ENCODE data around the gene MAD1L1.
"Not testable (repeated sequence)": the region's sequence is repeated elsewhere in the genome, so short reads cannot be mapped to it uniquely, and the experiment has no call there.

MAD1L1 gene

DNA sequence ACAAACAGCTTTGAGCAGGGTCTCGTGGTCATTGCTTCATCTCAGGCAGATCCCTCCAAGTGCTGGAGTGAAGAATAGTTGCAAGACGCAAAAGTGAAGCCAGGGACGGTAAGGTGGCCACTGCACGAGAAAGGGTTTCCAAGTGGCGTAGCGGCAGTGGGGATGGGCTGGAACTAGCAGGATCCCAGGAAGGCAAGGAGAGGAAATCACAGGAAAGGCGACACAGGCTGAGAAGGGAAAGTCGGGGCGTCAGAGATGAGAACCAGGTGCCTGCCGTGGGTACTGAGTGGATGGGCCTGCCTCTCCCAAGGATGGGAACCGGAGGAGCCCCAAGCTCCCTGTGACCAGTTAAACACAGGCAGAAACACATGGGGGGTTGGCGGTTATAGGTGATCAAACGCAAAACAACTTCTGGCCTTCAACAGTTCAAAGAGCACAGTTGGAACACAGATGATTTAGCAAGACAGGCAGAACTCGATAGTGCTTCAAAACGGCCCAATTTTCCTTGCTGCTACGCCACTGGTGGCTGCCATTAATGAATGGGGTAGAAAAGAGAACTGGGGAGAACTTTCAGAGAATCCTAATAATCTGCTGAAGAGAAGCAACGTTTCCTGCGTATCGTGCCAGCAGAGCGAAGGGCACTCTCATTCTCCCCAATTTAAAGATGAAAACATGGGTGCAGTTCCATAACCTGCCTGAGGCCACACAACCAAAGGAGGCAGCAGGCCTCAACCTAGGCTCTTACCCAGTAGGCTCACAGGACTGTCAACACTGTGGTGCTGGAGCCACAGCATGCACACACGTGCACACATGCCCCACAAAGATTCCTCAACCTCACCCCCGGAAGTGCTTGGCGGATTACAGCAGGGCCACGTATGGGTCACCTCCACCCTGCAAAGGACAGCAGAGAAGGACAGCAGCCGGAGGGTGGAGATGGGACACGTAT is 61.9 kb downstream of the MAD1L1 start:
- no peak for DNase-seq

DNA sequence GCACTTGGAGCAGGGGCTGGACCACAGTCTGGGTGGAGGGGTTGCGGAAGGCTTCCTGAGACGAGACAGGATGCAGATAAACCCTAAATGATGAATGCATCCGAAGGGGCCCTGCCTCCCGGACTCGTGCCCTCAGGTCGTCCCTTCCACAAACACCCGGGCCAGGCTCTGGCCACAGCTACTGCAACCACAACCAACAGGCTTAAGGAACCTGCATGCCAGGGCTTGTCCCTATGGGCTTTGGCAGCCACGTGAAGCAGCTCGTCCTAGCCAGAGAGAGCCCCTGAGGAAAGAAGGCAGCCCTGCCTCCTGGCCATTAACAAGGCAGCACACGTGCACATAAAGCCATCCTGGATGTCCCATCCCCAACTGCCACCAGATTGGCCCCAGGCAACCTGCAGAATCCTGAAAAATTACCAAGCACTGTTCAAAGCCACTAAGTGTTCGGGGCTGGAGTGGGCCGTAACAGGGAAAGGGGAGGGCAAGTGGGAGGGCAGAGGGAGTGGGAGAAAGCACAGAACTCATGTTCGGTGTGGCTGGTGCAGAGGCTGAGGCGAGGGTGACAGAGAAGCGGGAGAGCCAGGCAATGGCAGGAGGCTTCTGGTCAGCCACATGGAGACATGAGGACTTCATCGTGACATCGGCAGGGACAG is 62.7 kb downstream of the MAD1L1 start:
- DNase-seq: no peak

DNA sequence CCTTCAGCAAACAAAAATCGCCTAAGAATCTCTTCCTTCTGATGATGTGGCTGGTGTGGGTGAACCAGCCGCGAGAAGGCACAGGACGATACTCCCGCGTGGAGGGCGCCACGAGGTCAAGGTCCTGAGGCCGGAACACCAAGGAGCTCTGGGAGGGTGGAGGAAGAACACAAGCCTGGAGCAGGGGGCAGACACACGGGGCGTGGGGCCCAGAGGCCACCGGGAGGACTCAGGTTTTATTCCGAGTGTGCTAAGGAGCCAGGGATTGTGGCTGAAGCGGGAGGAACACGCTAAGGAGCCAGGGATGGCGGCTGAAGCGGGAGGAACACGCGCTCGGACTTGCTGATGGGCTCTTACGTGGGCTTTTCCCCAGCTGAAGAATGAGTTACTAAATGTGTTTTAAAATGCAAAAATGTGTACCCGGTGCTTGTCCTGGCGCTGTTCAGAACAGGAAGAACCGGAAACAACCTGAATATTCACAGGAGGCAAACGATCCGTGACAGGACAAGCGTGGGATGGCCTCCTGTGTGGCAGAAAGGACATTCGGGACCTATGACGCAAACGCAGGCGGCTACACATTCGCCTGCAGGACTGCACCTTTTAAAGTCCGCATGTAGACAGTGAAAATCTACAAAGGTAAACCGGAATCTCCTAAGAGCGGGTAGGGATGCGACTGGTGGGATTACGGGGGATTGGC is 64.0 kb downstream of the MAD1L1 start:
- no peak for DNase-seq

DNA sequence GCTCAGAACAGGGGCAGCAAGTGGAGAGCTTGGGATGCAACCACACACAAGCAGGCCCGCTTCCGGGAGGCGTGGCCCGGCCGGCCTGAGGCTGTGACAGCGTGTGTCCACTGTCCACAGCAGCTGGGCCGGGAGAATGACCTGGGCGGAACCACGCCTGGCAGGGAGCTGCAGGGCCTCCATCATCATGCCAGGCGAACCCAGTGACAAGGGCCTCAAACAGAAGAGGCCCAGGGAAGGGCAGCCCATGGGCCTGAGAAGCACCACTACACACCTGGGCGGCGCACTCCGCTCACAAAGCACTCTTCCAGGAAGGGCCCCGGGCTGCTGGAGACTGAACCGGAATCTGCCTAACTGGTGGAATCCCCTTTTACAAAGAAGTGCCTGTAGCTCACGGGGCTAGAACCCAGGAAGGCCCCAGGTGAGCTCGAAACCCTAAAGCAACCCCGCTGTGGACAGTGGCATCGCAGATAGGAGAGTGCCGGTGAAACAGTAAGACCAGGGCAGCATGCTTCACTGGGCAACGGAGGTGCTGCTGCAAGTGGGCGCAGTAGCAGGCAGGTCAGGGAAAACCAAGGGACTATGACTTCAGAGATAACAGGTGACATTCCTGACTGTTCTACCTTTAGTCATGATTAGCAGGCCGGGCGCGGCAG is 66.0 kb downstream of the MAD1L1 start:
- no peak for DNase-seq

DNA sequence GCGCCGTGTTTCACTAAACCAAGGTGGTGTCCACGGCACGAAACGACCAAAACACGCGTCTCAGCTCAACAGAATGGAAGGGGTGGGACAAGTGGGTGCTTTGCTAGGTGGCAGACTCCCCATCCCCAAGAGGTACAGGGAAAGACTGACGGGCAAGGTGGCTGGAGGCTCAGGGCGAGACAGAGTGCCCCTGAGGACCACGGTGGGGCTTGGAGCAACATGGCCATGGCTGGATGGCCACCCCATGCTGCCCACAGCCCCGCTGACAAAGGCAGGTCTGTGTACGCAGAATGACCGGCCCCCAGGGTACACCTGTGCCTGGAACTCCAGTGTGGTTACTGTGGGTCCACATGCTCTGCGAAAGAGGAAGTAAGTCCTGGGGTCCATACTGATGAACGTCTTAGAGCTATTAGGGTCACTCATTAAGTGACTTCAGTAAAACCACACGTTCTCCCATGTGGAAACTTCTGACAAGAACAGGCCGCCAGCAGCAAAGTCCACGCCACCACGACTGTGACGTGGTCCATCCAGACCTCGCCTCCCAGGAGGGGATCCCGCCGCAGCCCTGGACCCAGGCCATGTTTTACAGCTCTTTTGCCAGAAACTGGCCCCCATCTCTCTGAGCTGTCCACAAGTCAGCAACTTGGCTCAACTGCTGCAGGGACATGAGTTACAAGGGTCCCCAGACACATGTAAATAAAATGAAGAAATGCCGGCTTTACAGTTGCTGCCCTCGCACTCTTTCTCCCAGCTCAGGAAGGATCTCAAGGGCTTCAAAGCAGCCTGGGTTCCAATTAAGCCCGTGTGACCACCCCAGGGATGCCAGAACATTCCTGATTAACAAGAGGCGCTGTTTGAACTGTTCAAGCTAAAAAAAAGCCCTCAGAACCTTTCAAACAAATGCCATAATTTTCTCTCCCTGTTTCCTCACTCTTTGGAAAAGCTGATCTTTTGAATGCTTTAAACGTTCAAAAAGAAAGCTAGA is 66.8 kb downstream of the MAD1L1 start:
- DNase-seq: no peak

DNA sequence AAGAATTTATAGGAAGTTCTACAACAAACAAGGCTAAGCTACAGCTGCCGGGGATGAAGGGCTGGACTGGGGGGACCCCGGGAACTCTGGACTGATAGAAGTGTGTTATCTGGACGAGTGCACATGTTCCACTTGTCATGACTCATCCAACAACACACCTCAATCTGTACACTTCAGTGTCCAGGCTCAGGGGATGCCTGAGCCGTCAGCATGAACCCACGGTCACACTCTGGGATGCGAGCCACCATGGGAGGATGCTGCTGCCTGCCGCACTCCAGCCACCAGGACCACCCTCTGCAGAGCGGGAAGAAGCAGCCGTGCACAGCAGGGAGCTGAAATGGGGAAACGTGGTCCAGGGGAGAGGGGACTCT is 67.5 kb downstream of the MAD1L1 start:
- no peak for DNase-seq

DNA sequence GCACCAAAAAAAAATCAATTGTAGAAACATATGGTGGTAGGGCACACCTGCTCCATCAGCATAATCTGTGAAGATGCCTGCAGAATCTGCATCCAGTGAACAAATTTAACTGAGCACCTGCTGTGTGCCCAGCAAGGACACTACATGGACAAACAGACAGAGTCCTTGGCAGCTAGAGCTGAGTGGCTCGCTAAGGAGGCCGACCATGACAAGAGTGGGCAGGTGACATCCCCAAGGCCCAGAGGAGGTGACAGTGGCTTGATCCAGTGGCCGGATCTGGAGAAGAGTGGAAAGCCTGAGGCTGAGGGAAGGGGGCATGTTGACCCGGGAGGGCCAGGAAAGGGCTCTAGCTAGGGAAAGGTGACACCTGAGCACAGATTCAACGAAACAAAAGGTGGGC is 68.1 kb downstream of the MAD1L1 start:
- no peak for DNase-seq

DNA sequence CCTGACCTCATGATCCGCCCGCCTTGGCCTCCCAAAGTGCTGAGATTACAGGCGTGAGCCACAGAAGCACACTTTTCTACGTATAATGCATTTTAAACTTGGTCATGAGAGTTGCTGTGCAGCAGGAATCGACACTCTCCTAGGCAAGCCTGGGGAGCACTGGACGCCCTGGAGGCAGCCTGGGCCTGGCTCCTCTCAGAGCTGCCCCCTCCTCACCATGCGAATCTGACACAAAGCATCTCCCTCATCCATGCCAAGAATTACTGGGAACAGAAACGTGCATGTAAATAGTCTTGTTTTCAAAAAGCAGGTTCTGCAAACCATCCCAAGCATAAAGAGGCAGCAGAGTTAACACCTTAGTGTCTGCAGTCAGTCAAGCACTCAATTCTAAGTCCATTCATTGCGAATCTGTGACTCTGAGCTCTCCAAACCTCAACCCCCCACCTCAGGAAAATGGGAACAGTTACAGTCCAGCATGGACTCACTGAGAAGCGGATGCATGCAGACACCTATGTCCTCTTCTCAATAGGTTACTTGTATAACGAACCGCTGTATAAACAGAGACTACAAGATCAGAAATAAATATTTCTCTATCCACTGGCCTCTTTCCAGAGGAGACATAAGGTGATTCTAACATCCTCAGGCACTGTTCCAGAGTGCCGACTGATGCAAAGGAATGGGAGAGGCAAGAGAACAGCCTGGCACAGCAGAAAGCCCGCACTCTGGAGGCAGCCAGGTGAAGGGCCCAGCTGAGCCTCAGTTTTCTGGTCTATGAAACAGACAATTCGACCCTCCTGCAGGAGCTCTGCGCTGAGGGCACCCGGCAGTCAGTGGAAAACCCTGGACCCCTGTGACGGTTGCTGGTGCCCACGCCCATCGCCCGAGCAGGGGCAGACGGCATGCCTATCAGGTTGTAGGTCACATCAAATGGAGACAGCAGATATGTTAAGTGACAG is 68.9 kb downstream of the MAD1L1 start:
- no peak for DNase-seq

DNA sequence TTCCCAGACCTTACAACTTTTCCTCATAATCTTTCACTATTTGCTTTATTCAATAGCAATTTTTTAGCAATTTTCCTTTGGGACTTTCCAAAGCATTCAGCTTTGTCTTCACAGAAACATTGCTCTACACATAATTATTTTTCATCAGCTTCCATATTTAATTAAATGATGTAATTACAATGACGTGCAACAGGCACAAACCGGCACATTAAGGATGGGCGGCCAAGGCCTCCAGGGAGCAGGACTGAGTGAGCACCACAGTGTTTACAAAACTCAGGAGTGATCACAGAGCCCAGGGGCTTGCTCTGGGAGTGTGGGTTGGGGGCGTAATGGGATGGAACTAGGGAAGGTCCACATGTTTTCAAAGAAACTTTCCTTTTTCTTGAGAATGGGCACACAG is 69.8 kb downstream of the MAD1L1 start:
- DNase-seq: no peak

DNA sequence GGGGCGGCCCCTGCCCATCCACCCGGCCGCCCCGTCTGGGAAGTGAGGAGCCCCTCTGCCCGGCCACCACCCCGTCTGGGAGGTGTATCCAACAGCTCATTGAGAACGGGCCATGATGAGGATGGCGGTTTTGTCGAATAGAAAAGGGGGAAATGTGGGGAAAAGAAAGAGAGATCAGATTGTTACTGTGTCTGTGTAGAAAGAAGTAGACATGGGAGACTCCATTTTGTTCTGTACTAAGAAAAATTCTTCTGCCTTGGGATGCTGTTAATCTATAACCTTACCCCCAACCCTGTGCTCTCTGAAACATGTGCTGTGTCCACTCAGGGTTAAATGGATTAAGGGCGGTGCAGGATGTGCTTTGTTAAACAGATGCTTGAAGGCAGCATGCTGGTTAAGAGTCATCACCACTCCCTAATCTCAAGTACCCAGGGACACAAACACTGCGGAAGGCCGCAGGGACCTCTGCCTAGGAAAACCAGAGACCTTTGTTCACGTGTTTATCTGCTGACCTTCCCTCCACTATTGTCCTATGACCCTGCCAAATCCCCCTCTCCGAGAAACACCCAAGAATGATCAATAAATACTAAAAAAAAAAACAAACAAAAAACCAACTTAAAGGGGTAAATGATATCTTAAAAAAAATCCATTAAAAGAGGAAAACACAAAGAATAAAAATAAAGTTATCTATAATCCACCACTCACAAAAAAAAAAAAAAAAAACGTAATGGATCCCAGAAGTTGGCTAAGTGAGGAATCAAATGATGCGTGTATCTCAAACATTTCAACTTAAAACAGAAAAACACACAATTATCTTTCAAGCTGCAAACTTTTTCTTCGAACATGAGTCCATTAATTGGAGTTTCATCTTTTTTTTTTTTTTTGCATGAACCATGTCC is 70.5 kb downstream of the MAD1L1 start:
- not testable (repeated sequence) for DNase-seq

DNA sequence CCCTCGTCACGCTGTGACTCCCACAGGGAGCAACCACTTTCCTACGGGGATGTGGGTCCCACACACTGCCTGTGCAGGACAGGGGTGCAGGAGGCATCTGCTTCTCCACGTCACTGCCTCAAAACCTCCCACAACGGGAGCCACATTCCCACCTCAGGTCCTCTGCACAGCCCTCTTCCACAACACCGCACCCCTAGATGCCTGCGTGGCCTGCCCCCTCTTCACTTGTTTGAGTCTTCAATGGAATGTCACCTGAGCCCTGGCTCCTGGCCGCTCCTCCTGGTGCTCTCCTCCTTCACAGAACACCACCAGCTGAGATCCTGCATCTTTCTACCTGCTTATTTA is 73.6 kb downstream of the MAD1L1 start:
- DNase-seq: no peak

DNA sequence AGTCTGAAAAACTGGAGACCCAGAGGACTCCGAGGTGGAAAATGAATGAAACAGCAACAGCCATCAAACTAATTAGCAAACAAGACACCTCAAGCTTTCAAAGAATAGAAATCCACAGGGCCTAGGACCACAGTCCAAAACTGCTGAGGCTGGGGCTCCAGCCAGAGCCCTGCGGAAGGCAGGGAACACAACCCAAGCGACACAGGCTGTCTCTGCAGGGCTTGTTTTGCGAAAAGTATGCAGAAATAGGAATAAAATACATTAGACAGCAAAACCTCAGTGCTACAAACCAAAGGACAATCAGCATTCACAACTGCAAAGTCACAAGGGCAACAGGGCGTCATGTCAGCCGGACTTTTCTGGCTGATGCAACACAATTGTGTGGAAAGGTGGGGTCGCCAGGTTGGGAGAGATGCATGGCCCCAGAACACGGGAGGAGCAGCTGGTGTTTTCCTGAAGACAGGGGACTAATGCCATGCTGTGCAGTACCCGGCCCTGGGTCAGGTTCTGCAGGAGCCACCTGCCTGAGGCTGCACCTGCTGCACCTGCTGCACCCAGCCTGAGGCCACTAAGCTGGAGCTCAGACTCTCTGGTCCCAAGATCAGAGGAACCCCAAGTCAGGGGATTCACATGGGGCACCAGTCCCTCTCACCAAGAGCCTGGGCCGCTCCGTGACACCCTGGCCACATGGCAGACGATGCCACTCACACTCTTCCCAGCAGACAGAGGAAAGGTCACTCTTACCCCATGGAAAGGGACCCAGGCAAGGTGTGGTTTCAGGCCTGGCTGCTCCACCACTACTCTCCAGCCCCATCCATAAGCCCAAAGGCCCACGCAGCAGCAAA is 74.2 kb downstream of the MAD1L1 start:
- no peak for DNase-seq

DNA sequence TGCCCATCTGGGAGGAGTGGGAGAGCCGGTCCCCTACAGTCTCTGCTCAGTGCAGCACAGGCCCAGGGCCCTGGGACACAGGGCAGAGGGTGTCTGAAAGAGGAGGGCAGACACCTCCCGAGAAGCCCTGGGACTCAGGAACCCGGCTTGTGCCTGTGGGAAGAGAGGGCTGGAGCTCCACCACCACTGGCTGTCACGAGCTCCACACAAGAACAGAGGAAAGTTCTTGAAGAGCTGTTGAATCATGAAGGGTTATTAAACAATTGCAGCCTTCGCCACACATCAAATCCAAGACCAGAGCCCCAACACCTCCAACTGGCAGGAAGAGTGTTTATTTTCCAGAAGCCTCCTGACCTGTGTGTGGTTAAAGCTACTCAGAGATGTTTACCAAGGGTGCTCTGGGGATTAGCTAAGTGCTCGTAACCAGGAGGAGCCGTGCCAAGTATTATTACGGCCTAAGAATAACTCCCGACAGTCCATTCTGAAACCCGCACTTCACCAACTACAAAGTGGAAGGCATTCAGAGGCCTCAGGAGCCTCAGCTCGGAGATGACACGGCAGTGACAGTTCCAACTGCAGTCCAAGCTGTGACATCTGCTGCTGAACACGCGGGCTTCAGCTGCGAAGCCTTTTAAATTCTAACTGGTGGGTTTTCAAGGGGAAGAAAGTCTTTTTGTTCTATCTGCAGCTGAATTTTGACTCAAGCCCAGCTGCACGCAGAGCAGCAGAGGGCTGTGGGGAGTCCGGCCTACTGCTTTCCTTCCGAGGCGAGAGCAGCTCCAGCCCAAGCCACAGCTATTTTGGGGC is 75.1 kb downstream of the MAD1L1 start:
- no peak for DNase-seq

DNA sequence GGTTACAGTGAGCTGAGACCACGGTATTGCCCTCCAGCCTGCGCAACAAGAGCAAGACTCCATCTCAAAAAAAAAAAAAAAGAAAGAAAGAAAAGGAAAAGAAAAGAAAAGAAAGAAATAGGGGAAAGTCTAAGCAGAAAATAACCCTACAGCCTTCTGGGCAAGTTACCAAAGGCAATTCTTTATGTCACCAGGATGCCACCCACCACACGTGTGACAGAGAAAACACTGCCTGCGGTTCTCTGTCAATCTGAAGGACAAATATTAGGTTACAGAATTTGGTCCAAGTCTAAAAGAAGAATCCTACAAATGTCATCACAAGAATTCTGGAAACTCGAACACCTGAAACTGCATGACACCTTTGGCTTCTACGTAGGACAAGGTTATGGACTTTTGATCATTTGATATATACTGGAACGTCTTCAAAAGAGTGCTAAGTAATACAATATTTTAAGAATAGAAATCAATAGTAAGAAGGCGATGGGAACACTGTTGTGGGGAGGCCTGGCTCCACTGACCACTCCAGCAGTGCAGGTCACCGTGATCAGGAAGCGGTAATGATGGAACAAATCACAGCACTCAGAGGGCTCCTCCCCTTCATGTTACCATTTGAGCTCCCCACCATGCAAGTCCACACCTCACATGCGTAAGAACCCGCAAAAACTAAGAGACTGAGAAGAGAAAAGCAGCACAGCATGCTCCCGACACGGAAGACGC is 75.8 kb downstream of the MAD1L1 start:
- no peak for DNase-seq

DNA sequence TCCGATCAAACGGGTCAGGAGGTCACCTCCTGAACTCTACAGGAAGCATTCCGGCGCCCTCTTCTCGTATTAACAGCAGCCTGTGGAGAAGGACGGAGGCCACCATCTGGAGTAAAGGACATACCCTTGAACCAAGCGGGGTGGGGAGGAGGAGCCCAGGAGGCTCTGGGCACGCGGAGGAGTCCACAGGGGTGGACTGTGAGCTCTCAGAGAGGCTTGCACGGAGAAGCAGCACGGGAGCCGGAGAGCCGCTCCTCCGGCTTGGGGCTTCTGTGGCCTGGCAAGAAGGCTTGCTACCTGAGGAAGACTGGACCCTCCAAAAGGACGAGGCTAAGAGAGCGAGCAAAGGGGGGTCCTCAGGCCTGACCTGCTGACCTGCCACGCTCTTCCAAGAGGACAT is 77.9 kb downstream of the MAD1L1 start:
- no peak for DNase-seq

DNA sequence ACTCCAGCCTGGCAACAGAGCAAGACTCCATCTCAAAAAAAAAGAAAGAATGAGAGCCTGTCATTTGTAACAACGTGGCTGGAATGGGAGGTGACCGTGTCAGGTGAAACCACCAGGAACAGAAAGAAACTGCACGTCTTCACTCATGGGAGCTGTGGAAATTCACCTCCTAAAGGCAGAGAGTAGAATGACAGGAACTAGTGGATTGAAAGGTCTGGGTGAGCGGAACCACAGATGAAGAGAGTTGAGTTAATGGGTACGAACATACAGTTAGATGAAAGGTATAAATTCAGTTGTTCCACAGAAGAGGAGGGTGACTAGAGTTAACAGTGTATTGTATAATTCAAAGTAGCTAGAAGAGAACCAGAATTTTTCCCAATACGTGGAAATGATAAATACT is 78.6 kb downstream of the MAD1L1 start:
- no peak for DNase-seq

DNA sequence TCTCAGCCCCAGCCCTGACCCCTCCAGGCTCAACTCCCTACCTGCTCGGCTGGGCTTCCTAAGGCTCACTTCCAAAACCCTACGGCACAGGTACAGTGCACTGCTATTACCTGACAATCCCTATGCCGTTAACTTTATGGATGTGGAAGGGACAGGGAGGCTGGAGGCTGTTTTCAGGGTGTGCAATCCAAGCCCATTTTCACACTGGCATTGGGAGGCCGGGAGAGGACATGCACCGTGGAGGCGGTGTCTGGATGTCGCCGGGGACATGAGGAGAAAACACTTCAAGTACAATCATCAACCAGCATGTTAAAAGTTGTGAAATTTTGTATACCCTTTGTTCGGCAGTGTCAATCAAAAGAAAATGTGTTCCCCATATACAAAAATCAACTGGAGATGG is 80.1 kb downstream of the MAD1L1 start:
- DNase-seq: no peak
